Activated naive CD8-positive, alpha-beta T cell treated with anti-CD3 and anti-CD28 coated beads, Interleukin-2, amount 50 U/mL, for 24 hours (primary cell): ENCODE results near the gene MMP23B.

Experiments used
- ATAC-seq: fragments of 150-1000 bp; cut with Tn5 transposase; one replicate; pipeline ENCODE4 v1.10.0; 2021
- DNase-seq: peaks from one replicate; pipeline ENCODE4 v3.0.0; 2021
- H3K27ac Mint-ChIP-seq: one replicate; pipeline ENCODE4 v1.8.0; 2021; ENCODE audit warnings: mild to moderate bottlenecking, mixed read lengths
- H3K27me3 Mint-ChIP-seq: one replicate; pipeline ENCODE4 v1.8.0; 2021; ENCODE audit warnings: mixed read lengths
- H3K36me3 Mint-ChIP-seq: one replicate; pipeline ENCODE4 v1.8.0; 2021; ENCODE audit warnings: low read depth, mixed read lengths
- H3K4me1 Mint-ChIP-seq: one replicate; pipeline ENCODE4 v1.8.0; 2021; ENCODE audit warnings: mixed read lengths
- H3K4me3 Mint-ChIP-seq: one replicate; pipeline ENCODE4 v1.8.0; 2021; ENCODE audit warnings: mild to moderate bottlenecking, moderate library complexity, mixed read lengths
- H3K9me3 Mint-ChIP-seq: one replicate; pipeline ENCODE4 v1.8.0; 2021; ENCODE audit warnings: mixed read lengths

MMP23B gene

DNA sequence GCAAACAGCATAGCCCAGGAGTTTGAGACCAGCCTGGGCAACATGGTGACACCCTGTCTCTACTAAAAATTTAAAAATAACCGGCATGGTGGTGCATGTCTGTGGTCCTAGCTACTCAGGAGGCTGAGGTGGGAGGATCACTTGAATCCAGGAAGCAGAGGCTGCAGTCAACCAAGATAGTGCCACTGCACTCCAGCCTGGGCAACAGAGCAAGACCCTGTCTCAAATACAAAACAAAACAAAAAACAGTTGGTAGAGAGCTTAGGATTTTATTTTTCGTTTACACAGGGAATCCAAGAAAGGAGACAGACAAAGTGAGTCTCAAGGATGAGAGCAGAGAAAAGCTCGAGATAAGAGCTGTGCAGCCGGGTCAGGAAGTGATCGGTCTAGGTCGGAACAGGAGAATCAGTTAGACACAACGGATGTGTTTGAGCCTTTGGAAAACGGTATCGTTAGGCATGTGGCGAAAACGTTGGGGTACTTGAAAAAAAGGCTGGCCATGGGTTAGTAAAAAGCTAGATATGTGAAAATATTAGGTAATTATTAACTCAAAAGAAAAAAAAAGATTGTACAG lies 18.4 kb upstream of the MMP23B start:
- no peak for ATAC-seq
- Mint-ChIP-seq H3K27me3 (no peaks in the 10 kb centered on the region), H3K4me3 (peak overlapping the region; percentile 93), H3K27ac (peak overlapping the region; percentile 93), H3K4me1 (peaks cover 24% of the 10 kb centered on the region), H3K36me3 (peaks cover 9% of the 10 kb centered on the region), H3K9me3 (no peaks in the 10 kb centered on the region)
- DNase-seq, result no peak

DNA sequence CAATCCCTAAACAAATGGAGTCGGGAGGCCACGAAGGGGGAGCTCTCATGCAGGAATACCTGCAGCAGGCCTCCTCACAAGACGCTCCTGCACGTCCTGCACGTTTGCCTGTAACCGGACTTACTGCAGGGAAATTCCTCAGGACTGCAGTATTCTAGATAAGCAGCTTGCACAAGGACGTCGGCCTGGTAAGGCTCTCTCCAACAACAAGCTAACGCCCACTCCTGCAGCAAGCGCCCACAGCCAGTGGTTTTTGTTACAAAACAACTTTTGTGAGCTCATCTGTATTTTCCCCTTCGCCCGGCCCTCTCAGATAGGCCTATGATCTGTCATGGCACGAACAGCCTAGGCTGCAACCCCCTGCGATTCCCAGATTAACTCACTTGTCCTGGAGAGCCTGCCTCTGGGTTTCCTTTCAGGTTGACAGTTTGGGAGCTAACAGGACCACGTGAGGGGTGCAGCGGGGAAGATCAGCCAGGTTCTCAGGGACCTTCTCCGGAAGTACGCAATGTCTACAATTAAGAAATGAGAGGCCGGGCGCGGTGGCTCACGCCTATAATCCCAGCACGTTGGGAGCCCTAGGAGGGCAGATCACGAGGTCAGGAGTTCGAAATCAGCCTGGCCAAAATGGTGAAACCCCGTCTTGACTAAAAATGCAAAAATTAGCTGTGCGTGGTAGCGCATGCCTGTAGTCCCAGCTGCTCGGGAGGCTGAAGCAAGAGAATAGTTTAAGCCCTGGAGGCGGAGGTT lies 17.6 kb upstream of the MMP23B start:
- peak overlapping the region; percentile 93 for H3K4me3 Mint-ChIP-seq
- DNase-seq, result peak; percentile 60
- H3K4me1 Mint-ChIP-seq, result peaks cover 24% of the 10 kb centered on the region
- no peaks in the 10 kb centered on the region for H3K9me3 Mint-ChIP-seq
- peak; percentile 7 for ATAC-seq
- no peaks in the 10 kb centered on the region for H3K27me3 Mint-ChIP-seq
- H3K36me3 Mint-ChIP-seq, result peaks cover 9% of the 10 kb centered on the region
- H3K27ac Mint-ChIP-seq, result peak overlapping the region; percentile 93

DNA sequence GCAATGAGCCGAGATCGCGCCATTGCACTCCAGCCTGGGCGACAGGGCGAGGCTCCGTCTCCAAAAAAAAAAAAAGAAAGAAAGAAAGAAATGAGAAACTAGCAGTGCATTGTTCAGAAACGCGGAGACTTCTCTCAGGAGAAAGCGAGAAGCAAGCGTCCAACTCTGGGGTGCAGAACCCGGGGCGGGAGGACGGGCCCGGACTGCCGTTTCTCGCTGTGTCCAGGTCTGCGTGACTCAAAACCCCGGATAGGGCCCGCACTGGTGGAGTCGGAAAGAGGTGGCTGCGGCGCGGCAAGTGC lies 17.1 kb upstream of the MMP23B start:
- Mint-ChIP-seq H3K36me3 (peaks cover 9% of the 10 kb centered on the region), H3K27me3 (no peaks in the 10 kb centered on the region), H3K4me1 (peaks cover 24% of the 10 kb centered on the region), H3K27ac (peak overlapping the region; percentile 93), H3K4me3 (peak overlapping the region; percentile 93), H3K9me3 (no peaks in the 10 kb centered on the region)
- ATAC-seq (no peak), DNase-seq (no peak)

DNA sequence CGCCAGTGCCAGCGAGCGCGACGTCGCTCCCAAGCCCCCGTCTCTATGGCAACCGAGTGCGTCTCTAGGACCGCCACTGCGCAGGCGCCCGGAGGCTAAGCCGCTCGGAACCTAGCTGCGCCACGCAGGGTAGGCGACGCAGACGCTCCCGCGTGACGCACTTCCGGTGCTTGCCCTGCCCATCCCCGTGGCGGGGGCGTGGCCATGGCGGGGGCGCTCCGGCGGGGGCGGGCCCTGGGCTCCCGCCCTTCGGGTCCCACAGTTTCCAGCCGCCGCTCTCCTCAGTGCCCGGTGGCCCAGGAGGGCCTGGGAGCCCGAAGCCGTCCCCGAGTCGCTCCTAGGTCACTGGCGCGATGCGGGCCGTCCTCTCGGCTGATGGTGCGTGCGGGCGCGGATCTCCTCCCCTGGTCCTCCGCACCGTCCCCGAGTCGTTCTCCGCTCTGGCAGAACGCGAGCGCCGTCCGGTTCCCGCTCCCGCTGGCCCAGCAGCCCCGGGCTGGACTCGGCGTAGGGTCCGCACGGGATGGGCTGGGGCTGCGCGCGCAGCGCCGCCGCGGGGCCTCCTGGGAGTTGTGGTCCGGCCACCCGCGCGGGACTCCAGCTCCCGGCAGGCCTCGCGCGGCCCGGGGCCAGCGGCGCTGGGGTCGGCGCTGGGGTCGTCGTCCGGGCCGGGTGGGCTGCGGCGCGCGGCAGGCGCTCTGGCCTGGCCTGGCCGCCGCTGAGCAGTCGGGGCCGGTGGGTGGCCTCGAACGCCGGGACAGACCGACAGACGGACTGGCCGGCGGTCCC lies 16.5 kb upstream of the MMP23B start, which contains the start of gene MIB2:
TSS of gene MIB2 (plus strand) at position 245 of the 789 bp plus-strand sequence. CDS start 7,953 bp downstream, outside the sequence.
- Mint-ChIP-seq H3K27me3 (no peaks in the 10 kb centered on the region), H3K4me3 (peak within 1 kb of the TSS; percentile 93), H3K27ac (peak within 1 kb of the TSS; percentile 93), H3K36me3 (peaks cover 9% of the 10 kb centered on the region), H3K4me1 (peaks cover 24% of the 10 kb centered on the region), H3K9me3 (no peaks in the 10 kb centered on the region)
- ATAC-seq (peak; percentile 89), DNase-seq (peak; percentile 98)

DNA sequence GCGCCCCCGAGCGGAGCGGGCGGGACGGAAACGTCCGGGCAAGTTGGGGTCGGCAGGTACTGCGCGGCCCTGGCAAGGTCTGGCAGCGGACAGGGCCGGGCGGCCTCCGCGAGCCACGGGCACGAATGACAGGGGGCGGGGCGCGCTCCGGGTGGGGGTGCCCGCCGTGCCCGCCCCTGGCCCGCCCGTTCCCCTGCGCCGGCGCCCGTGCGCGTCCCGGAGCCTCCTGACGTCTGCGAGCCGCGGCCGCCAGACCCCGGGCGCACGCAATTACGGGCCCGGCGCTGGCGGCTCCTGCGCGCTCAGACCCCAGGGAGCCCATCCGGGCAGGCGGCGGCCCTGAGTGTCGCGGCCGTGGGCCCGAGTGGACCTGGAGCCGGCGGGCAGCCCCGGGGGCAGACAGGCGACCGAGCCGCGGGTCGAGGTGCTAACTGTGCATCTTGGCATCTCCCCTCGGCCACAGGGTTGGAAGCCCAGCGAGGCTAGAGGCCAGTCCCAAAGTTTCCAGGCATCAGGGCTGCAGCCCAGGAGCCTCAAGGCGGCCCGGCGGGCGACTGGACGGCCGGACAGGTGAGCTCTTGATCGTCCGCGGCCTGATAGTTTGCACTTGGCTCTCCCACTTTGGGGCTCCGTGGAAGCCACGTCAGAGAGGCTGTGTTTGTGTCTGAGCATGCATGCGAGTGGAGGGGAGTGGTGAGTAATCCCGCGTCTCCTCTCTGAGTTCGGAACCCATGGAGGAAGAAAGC lies 15.8 kb upstream of the MMP23B start:
- Mint-ChIP-seq H3K4me3 (peak overlapping the region; percentile 80), H3K36me3 (peaks cover 9% of the 10 kb centered on the region), H3K9me3 (no peaks in the 10 kb centered on the region), H3K4me1 (peaks cover 24% of the 10 kb centered on the region), H3K27ac (peak overlapping the region; percentile 82), H3K27me3 (no peaks in the 10 kb centered on the region)
- peak; percentile 48 for DNase-seq
- ATAC-seq, result peak; percentile 9

DNA sequence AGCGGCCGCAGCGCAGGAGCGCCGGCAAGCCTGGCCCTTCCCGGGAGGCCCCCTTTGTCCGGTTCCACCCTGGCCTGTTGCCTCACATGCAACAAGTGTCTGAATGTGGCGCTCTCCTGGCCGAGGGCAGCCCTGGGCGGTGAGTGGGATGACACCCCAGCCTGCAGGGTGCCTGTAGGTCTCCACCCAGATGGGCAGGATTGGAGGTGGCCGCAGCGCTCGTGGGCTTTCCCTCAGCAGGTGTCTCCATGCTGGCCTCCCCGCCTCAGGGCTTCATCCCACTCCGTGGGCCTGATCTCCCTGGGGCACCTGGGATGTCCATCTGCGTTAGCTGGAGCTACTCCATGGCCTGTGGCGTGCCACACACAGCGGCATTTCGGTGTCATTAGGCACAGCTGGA lies 15.1 kb upstream of the MMP23B start:
- Mint-ChIP-seq H3K36me3 (peaks cover 9% of the 10 kb centered on the region), H3K27ac (peak overlapping the region; percentile 82), H3K4me1 (peaks cover 24% of the 10 kb centered on the region), H3K9me3 (no peaks in the 10 kb centered on the region), H3K4me3 (peak overlapping the region; percentile 80), H3K27me3 (no peaks in the 10 kb centered on the region)
- ATAC-seq (no peak), DNase-seq (no peak)

DNA sequence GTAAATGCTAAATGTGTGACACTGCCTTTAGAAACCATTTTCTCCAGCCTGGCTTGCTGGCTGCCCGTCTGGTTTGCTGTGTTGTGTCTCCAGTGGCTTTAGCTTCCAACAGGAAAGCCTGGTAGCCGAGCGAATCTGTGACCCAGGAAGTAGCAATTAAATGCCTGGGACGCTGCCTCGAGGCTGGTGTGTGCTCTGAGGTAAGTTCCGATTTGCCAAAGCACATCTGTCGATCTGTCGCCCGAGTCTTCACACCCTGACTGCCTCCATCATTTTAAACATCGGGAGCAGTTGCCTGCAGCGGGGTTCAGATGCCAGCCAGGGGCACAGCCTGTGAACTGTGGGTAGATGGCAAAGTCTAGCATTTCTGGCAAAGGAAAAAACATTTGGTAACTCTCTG lies 14.5 kb upstream of the MMP23B start:
- Mint-ChIP-seq H3K36me3 (peaks cover 9% of the 10 kb centered on the region), H3K9me3 (no peaks in the 10 kb centered on the region), H3K4me3 (peak overlapping the region; percentile 80), H3K4me1 (peaks cover 24% of the 10 kb centered on the region), H3K27me3 (no peaks in the 10 kb centered on the region), H3K27ac (peak overlapping the region; percentile 65)
- ATAC-seq (no peak), DNase-seq (no peak)

DNA sequence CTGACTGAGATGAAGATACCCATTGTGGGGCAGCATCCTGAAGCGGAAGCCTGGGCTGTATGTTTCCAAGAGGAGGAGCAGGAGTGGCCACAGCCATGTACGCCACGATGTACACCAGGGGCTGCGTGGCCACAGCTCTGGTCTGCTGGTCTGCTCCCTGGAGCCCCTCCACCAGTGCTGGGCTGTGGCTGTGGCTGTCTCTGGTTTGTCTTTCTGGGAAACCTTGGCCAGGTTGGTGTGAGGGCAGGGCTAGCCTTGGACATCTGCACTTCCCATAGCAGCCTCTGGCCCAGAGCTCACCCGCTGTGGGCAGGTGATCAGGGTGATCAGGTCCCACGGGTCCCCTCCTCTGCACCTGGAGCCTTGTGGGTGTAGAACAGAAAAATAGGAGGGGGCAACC lies 14.0 kb upstream of the MMP23B start:
- DNase-seq (no peak), ATAC-seq (no peak)
- H3K4me1 Mint-ChIP-seq, result peaks cover 24% of the 10 kb centered on the region
- peaks cover 9% of the 10 kb centered on the region for H3K36me3 Mint-ChIP-seq
- no peak overlapping the region for H3K27ac Mint-ChIP-seq
- no peak overlapping the region for H3K4me3 Mint-ChIP-seq
- no peaks in the 10 kb centered on the region for H3K9me3 Mint-ChIP-seq
- no peaks in the 10 kb centered on the region for H3K27me3 Mint-ChIP-seq

DNA sequence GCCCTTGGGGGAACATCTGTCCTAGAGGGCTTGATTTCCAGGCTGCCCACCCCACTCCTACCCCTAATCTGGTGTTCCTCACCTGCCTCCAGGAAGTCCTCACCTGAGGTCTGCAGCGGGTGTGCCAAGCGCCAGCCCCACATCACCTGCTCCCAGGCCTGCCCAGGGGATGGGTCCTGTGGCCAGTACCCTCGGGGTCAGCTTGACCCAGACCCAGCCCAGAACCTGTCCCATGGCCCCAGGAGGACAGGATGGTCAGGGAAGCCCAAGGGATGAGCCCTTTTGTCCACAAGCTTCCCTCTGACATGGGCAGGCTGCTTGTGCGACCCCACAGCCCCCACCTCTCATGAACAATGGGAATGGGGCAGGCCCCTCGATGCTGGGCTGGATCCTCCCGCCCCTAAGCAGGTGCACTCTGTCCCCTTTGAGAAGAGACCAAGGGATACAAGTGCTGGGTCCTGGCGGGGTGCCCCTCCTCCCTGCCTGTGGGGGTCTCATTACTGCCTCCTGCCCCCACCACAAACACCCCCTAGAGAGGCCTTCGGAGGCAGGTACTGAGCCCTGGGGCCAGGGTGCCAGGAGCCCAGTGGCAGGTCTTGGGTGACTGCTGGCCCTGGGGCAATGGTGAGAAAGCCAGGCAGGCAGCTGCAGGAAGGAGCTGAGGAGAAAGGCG lies 13.4 kb upstream of the MMP23B start:
- ATAC-seq (no peak), DNase-seq (no peak)
- Mint-ChIP-seq H3K27ac (no peak overlapping the region), H3K4me3 (no peak overlapping the region), H3K4me1 (peaks cover 23% of the 10 kb centered on the region), H3K36me3 (peaks cover 8% of the 10 kb centered on the region), H3K27me3 (no peaks in the 10 kb centered on the region), H3K9me3 (no peaks in the 10 kb centered on the region)

DNA sequence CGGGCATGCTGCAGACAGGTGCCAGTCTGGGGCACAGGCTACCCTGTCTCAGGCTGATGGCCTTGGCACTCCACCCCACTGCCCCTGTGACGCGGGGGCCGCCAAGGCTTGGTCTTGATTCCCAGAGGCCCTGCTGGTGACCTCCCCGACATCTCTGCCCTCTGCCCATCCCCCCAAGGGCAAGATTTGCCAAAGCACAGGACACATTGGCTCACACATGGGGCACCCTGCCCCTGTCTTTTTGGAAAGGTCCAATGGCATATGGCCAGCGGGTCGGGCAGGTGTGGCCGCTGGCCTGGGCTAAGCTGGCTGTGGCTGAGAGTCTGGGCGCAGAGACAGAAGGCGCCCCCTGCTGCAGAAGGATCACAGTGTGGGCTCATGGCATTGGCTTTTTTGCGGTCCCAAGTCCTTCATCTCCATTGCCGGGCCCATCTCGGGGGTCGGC lies 12.0 kb upstream of the MMP23B start:
- H3K27me3 Mint-ChIP-seq, result no peaks in the 10 kb centered on the region
- H3K36me3 Mint-ChIP-seq, result peaks cover 4% of the 10 kb centered on the region
- no peak overlapping the region for H3K27ac Mint-ChIP-seq
- DNase-seq (no peak), ATAC-seq (no peak)
- peaks cover 10% of the 10 kb centered on the region for H3K4me1 Mint-ChIP-seq
- no peak overlapping the region for H3K4me3 Mint-ChIP-seq
- H3K9me3 Mint-ChIP-seq, result no peaks in the 10 kb centered on the region

DNA sequence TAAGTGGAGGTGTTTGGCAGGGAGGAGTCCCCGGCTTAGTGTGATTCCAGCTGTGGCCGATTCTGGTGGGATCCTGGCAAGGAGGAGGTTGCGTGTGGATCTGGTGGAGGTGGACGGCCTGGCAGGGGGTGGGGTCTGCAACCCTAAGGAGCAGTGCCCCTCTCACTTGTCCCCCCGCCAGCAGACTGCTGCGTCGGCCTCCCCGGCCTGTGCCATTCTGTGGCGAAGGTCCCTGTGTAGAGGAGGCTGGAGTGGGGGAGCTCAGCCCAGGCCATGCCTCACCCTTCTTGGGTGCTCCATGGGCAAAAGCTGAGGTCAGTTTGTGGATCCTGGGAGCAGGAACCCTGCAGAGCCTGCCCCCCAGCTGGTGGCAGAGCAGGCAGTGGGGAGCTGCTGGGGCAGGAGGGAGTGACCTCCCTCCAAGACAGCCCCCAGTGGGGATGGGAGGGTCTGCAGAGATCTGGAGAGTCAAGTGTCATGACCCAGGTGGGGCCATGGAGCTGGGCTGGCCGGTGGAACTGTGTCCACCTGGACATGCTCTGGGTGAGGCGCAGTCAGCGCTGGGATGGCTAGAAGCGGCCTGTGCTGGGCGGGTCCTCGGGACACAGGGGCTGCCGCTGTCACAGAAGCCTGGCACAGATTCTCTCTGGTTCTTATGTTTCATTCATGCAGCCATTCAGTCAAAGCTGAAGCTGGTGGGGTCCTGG lies 11.4 kb upstream of the MMP23B start:
- no peak overlapping the region for H3K27ac Mint-ChIP-seq
- no peaks in the 10 kb centered on the region for H3K9me3 Mint-ChIP-seq
- no peak for ATAC-seq

DNA sequence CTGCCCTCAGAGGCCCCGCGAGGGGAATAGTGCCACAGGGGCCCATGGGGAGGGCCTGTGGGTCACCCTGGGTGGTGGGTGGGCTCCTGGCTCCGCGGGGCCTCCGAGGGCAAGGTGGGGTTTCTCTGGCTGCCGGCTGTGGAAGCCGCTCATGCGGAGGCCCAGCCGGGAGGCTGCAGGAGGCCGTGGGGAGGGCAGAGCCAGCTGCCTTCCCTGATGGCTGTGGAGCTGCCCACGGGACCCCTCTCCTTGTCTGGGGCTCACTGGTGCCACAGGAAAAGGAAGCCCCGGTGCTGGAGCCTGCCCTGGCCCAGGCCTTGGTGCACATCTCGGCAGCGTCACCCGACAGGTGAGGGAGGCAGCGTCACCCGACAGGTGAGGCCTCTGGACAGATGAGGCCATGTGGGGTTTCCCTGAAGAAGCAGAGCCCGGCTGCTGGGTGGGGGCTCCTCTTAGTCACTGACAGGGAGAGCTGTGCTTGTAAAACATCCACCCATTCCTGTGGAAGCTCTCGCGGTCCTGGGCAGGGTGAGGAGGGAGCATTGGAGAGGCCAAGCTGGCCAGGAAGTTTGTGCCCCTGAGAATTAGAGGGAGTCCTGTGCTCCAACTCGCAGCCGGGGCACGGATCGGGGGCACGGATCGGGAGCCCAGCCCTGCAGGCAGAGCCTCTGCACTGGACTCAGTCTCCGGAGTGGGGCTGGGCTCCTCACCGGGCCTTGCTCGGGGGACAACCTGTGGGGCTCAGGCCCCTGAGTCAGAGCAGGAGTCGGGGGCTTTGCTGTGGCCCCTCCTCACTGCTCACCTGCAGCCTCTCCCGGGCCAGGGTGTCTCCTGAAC lies 10.6 kb upstream of the MMP23B start:
- DNase-seq (no peak), ATAC-seq (no peak)
- H3K36me3 Mint-ChIP-seq, result peaks cover 4% of the 10 kb centered on the region
- H3K9me3 Mint-ChIP-seq, result no peaks in the 10 kb centered on the region
- H3K4me1 Mint-ChIP-seq, result peaks cover 8% of the 10 kb centered on the region
- no peaks in the 10 kb centered on the region for H3K27me3 Mint-ChIP-seq
- H3K4me3 Mint-ChIP-seq, result no peak overlapping the region
- no peak overlapping the region for H3K27ac Mint-ChIP-seq

More for the DNA sequence above, 11.4 kb upstream of the MMP23B start:
- Mint-ChIP-seq H3K36me3 (peaks cover 4% of the 10 kb centered on the region), H3K27me3 (no peaks in the 10 kb centered on the region), H3K4me3 (no peak overlapping the region), H3K4me1 (peaks cover 8% of the 10 kb centered on the region)
- no peak for DNase-seq
